ENCODE measurements around the gene C19orf33. TPM values are rescaled to one million over a fixed set of nuclear protein-coding genes. Genes with fewer than 3 reads are reported as not detected.
A peak's percentile ranks its signal among the peaks of the same experiment; 100 is the strongest.

The C19orf33 gene
- total RNA-seq, 1 experiment from 2014 or later, result 100 TPM

DNA sequence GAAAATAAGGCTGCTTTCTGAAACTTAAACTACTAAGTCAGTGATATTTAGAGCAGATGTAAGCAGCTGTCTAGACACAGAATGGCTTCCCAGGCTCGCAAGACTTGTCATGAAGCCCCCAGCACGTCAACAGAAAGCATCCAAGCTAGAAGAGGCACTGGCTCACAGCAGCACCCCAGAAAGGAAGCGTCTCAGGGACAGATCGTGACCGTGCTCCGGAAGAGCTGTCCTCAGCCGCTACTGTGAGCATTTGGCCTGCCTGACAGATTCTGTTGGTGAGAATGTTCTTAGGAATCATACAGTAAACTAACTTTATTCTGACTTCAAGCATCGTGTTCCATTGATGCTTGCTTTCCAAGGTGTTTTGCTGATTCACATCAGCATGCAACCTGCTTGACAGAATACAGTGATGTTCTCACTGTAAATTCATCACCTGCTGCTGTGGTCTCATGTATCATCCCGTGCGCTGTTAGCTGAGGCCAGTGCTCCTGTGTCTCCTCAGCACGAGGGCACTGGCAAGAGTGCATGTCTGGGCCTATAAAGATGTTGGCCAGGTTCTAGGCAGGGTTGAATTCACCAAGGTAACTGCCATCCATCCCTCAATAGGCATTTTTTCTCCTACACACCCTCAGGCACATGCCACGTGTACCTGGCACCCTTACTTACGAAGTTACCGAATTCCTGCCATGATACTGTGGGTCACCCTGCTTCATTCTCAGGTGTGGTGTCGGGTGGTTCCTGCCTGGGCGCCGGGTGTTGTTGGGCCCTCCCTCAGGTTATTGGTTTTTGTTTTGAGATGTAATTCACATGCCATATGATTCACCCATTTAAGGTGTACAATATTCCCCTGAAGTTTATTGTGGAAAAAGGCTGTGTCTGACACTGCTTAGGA, 23.8 kb upstream of the C19orf33 start:
- Histone ChIP-seq H3K9me3 (ENCODE audit: insufficient read depth, low read depth) (no peaks in the 10 kb centered on the region), H3K4me3 (no peak overlapping the region), H3K27me3 (ENCODE audit: insufficient read depth, low read depth) (no peaks in the 10 kb centered on the region), H3F3A (ENCODE audit: insufficient read depth, low read depth) (peaks cover 76% of the 10 kb centered on the region), H3K9me2 (ENCODE audit: insufficient read depth) (no peaks in the 10 kb centered on the region), H3K79me2 (ENCODE audit: low read depth) (peaks cover 98% of the 10 kb centered on the region), H3K27ac (0 out of 2 replicates have a peak overlapping the region, but pooled peaks have one; percentile 24), H2AFZ (no peak overlapping the region), H4K20me1 (ENCODE audit: insufficient read depth) (peaks cover 99% of the 10 kb centered on the region), H3K4me1 (replicated peaks; ENCODE audit: insufficient read depth) (peaks cover 50% of the 10 kb centered on the region), H3K36me3 (ENCODE audit: low read depth) (peaks cover 42% of the 10 kb centered on the region), H3K4me2 (no peak overlapping the region)
- ChIA-PET POLR2A (ENCODE audit: unreplicated experiment) (no interaction called here), CTCF (interaction anchor here (0.6 kb wide), 1 partner anchor 846 kb away, joined by 12 read pairs; no protein-coding TSS in a partner anchor)
- no TSS peak for BruUV-seq (replicated peaks)
- DNase-seq, result no peak
- no peak for TF ChIP-seq EZH2 (IDR thresholded peaks at IDR 0.05; ENCODE audit: low read depth)
- TF ChIP-seq, protein P1, sequence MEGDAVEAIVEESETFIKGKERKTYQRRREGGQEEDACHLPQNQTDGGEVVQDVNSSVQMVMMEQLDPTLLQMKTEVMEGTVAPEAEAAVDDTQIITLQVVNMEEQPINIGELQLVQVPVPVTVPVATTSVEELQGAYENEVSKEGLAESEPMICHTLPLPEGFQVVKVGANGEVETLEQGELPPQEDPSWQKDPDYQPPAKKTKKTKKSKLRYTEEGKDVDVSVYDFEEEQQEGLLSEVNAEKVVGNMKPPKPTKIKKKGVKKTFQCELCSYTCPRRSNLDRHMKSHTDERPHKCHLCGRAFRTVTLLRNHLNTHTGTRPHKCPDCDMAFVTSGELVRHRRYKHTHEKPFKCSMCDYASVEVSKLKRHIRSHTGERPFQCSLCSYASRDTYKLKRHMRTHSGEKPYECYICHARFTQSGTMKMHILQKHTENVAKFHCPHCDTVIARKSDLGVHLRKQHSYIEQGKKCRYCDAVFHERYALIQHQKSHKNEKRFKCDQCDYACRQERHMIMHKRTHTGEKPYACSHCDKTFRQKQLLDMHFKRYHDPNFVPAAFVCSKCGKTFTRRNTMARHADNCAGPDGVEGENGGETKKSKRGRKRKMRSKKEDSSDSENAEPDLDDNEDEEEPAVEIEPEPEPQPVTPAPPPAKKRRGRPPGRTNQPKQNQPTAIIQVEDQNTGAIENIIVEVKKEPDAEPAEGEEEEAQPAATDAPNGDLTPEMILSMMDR (conservative IDR thresholded peaks at IDR 0.05), result no peak
- intact Hi-C loops (cut with micrococcal nuclease; ENCODE audit: unreplicated experiment), result no loop called here

DNA sequence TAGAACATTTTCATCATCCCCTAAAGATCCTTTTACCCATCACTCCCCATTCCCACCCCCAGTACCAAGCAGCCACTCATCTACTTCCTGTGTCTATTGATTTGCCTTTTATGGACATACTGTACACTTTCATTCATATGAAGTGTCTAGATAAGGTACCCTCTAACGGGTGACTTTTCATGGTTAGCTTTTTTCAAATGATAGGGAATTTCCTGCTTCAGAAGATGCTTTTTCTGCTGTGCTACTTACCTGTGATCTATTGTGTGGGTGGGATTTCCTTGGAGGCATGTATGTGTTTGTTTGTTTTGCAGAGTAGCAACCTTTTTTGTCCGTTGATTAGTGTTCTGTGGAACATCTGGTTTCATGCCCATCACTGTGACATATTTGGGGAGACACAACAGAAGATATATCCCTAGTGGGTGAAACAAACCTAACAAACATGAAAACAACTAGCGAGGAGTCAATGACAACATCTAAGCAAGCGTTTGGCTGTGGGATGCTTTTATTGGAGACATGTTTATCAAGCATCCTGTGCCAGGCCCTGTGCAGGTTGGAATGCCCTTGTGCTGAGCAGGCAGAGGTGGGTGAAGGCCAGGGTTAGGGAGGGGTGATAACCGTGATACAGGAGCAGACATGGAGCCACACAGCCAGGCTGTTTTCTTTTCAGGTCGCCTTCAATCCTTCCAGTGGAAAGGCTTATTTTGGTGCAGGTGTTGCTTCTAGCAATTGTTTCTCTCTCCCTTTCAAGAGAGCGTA, 22.1 kb upstream of the C19orf33 start:
- CTCF ChIA-PET, result no interaction called here
- H3K4me2 ChIP-seq, result no peak overlapping the region
- peaks cover 97% of the 10 kb centered on the region for H3K79me2 ChIP-seq (ENCODE audit: low read depth)
- peaks cover 67% of the 10 kb centered on the region for H3F3A ChIP-seq (ENCODE audit: insufficient read depth, low read depth)
- no peak for DNase-seq
- H4K20me1 ChIP-seq (ENCODE audit: insufficient read depth), result peaks cover 99% of the 10 kb centered on the region
- no peaks in the 10 kb centered on the region for H3K9me2 ChIP-seq (ENCODE audit: insufficient read depth)
- POLR2A ChIA-PET (ENCODE audit: unreplicated experiment), result no interaction called here
- H3K27ac ChIP-seq, result no peak overlapping the region
- H3K36me3 ChIP-seq (ENCODE audit: low read depth), result peaks cover 52% of the 10 kb centered on the region
- TF ChIP-seq, protein P1 (conservative IDR thresholded peaks at IDR 0.05), result no peak
- no peak for TF ChIP-seq EZH2 (IDR thresholded peaks at IDR 0.05; ENCODE audit: low read depth)
- intact Hi-C loops (cut with micrococcal nuclease; ENCODE audit: unreplicated experiment), result no loop called here
- no peak overlapping the region for H2AFZ ChIP-seq
- BruUV-seq (replicated peaks), result no TSS peak
- peaks cover 34% of the 10 kb centered on the region for H3K4me1 ChIP-seq (replicated peaks; ENCODE audit: insufficient read depth)
- H3K27me3 ChIP-seq (ENCODE audit: insufficient read depth, low read depth), result no peaks in the 10 kb centered on the region
- no peaks in the 10 kb centered on the region for H3K9me3 ChIP-seq (ENCODE audit: insufficient read depth, low read depth)
- H3K4me3 ChIP-seq, result no peak overlapping the region

DNA sequence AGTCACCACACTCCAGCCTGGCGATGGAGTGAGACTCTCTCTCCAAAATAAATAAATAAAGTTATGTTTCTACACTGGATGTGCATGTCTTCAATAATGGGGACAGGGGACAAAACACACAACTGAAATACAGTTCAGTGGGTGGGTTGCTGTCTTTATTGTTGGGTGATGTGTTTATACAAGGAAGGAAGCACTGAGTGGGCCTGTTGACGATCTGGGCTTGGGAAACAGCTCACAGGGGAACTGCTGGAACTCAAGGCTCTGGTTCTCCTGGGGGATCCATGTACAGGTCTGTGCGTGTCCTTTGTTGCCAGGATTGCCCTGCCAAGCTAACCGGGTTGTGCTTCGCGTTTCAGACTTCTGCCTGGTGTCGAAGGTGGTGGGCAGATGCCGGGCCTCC, 20.8 kb upstream of the C19orf33 start:
- H3K4me2 ChIP-seq, result no peak overlapping the region
- ChIA-PET POLR2A (ENCODE audit: unreplicated experiment) (no interaction called here), CTCF (no interaction called here)
- no peaks in the 10 kb centered on the region for H3K9me2 ChIP-seq (ENCODE audit: insufficient read depth)
- no peak overlapping the region for H3K4me3 ChIP-seq
- no peaks in the 10 kb centered on the region for H3K27me3 ChIP-seq (ENCODE audit: insufficient read depth, low read depth)
- peaks cover 100% of the 10 kb centered on the region for H4K20me1 ChIP-seq (ENCODE audit: insufficient read depth)
- no peak for DNase-seq
- TF ChIP-seq, protein P1 (conservative IDR thresholded peaks at IDR 0.05), result no peak
- no peak for TF ChIP-seq EZH2 (IDR thresholded peaks at IDR 0.05; ENCODE audit: low read depth)
- no peaks in the 10 kb centered on the region for H3K9me3 ChIP-seq (ENCODE audit: insufficient read depth, low read depth)
- peaks cover 53% of the 10 kb centered on the region for H3K36me3 ChIP-seq (ENCODE audit: low read depth)
- intact Hi-C loops (cut with micrococcal nuclease; ENCODE audit: unreplicated experiment), result no loop called here
- H3K79me2 ChIP-seq (ENCODE audit: low read depth), result peaks cover 99% of the 10 kb centered on the region
- H3K27ac ChIP-seq, result no peak overlapping the region
- BruUV-seq (replicated peaks), result no TSS peak
- peaks cover 64% of the 10 kb centered on the region for H3F3A ChIP-seq (ENCODE audit: insufficient read depth, low read depth)
- no peak overlapping the region for H2AFZ ChIP-seq
- H3K4me1 ChIP-seq (replicated peaks; ENCODE audit: insufficient read depth), result peaks cover 22% of the 10 kb centered on the region
